Left renal pelvis (tissue), 4 donors: ENCODE measurements around the gene LMCD1. TPM values are rescaled to one million over a fixed set of nuclear protein-coding genes. Genes with fewer than 3 reads are reported as not detected.

Experiments used
- DNase-seq, 4 donors: peaks; one replicate each; pipeline ENCODE4 v3.0.0-alpha.2; 2013; ENCODE audit warnings: low read depth in 4 of 4, low spot score in 3 of 4
- polyA plus RNA-seq, 4 donors: library from polyadenylated mRNA; unstranded; fragments of 120-200 nt; gene quantifications; one replicate each; pipeline ENCODE4 v1.2.1, GENCODE V29; 2013; ENCODE audit not compliant: insufficient read length in 4 of 4

The LMCD1 gene, protein sequence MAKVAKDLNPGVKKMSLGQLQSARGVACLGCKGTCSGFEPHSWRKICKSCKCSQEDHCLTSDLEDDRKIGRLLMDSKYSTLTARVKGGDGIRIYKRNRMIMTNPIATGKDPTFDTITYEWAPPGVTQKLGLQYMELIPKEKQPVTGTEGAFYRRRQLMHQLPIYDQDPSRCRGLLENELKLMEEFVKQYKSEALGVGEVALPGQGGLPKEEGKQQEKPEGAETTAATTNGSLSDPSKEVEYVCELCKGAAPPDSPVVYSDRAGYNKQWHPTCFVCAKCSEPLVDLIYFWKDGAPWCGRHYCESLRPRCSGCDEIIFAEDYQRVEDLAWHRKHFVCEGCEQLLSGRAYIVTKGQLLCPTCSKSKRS
- 10 to 100 TPM; 28.0 to 30.0 (median 29.4) TPM for polyA plus RNA-seq

DNA sequence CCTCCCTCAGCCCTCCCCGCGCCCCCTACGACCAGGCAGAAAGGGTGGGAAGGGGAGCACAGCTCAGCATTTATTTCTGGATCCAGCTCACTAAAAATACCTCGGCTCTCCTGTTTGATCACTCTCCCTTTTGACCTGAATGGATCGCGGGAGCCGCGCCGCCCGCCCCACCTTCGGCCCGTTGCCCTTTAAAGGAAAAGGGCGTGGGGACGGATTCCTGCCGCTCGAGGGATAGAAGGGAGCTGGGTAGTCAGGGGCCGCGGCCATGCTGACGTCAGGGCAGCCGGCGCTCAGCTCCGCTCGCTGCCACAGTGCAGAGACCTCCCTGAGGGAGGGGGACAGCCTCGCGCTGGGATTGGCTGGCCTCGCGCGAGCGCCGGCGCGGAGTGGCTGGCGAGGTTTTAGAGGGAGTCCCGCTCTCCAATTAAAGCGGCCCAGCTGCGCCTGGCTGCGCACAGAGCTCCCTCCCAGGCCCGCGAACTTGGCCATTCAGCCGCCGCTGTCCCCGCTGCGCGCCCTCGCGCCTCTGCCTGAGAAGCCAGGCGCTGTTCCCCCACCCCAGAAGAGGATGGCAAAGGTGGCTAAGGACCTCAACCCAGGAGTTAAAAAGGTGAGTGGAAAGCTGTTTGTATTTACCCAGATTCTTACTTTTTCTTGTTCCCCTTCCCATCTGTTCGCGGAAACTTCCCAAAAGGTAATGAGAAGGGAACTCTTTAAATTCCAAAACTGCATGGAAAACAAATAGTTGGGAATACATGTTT is at the start of gene LMCD1:
LMCD1 (plus strand) TSS at position 453 of the 761 bp plus-strand sequence; CDS start at position 569, 116 bp downstream.
- DNase-seq = peak; percentile 84 to 89 (median 85)

DNA sequence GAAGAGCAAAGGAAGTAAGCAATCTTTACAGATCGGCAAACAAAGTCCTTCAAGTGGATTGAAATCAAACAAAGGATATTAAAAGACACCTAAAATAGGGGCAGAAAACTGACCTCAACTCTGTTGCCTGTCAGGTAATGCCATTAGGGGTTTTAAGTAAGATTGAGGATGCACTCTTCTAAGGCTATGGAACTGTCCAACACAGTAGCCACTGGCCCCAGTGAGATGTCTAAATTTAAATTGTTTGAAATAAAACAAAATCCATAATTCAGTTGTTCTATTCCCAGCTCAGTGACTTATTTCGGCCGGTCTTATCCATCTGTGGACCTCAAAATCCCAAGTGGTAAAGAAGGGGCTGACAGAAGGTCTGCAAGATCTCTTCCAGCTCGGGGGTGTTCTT is 49.5 kb upstream of the LMCD1 start:
- DNase-seq = no peak

DNA sequence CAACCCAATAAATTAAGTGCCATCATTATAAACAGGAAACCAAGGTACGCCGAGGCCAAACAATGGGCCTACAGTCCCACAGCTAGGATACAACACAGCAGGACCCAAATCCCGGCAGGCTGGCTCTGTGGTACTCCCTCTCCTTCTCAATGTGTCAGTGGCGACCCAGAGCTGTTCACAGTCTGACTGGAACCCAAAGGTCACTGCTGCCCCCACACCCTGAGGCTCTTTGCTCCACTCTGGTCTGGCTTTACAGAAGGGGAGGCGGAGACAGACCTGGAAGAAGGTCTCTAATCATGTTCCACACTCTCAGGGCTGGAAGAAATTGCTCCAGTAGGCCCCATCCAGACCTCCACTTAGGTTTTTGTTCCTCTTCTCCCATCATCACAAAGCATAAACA is 48.5 kb upstream of the LMCD1 start:
- DNase-seq = no peak

DNA sequence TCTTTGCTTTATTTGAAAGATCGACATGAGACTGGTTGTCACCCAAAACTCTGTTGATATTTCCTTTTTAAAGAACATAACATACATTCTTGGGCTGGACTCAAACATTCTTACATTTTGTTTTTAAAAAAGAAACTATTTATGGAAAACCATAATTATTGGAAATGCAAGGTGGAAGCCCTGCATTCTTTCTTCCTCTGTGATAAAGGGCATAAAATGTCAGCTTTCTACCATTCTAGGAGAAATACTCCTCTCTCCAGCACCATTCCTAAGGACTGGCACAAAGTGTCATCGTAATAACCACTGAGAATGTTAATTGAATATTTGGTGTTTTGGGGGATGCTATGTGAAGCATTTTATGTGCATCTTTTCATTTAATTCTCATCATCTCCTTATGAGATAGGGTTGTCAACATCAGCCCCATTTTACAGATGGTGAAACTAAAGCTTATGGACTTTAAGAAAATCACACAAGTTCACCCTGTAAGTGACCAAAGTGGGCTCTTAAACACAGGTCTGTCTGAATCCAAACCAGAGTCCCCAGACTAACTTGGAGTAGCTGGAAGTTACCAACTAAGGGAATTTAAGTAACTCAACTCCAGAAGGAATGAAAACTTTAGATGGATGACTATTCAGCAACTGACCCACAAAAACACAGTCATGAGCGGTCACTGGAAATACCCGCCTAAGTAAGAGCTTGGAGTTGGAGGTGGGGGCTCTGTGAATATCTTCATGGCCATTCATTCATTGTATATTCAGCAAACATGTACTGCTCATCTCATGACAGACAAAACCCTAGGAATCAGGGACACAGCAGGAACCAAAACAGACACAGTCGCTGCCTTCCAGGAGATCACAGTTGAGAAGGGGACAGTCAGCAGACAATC is 45.9 kb upstream of the LMCD1 start:
- DNase-seq = no peak

DNA sequence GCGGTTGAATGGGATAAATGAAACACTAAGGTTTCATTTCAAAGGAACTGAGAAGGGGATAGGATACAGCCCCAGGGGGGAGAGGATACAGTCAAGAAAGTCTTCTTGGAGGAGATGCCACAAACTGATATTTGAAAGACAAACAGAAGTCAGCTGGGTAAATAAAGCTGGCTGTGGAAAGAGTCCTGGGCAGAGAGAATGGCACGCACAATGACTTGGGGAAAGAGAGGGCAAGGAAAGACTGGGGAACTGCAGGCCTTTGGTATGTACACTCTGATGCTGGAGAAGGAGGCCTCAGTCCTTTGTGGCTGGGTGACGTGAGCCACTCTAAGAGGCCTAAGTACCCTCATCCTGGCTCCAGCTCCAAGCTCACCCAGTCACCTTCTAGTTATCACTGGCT is 45.2 kb upstream of the LMCD1 start:
- DNase-seq = no peak

DNA sequence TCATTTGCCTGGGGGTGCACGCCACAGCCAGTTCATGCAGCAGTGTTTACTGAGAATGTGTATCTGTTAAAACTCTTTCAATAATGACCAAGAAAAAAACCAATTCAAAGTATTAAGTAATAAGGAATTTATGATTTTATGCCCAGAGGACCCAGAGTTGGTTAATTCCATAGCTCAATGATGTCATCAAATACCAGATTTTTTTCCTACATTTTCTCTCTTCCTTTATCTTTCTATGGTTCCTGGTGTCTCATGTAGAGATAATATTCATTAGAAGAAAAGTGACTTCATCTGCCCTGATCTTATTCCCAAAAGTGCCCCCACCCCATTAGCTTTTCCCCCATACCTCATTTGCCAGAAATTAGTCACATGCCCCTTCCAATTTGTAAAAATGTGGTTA is 44.6 kb upstream of the LMCD1 start:
- no peak for DNase-seq

DNA sequence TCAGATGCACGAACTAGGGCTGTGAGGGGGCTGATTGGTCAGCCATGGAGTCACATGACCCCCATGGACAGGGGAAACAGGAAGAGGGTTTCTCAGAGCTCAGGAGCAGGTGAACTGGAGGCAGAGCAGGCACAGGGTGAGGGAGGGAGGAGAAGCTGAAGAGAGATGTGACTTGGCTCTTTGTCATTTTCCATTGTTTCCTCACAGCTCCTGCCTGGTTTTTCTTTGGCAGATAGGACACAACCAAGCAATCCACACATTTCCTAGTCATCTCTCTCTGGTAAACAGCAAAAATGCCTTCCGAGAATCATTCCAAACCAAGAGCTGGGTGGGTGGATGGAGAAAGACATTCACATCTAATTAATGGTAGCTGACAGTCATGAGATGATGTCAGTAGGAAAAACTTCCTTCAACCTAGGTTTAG is 43.4 kb upstream of the LMCD1 start:
- DNase-seq = no peak

DNA sequence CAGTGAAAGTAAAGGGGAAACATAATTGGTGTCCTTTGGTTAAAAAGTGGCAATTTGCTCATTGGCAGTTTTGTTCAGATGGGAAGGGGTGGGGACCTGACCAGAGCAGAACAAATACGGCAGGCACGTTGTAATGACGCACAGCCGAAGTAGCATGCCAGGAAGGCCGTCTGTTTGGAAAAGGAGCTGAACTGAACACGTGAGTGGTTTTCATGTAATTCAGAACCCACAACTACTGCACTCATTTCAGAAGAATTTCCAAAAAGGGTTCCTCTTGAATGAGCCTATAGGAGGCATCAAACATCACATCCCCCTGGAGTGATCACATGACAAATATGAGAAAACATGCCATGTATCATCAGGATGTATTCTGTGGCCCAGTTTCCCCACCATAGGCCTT is 42.9 kb upstream of the LMCD1 start:
- DNase-seq = no peak

DNA sequence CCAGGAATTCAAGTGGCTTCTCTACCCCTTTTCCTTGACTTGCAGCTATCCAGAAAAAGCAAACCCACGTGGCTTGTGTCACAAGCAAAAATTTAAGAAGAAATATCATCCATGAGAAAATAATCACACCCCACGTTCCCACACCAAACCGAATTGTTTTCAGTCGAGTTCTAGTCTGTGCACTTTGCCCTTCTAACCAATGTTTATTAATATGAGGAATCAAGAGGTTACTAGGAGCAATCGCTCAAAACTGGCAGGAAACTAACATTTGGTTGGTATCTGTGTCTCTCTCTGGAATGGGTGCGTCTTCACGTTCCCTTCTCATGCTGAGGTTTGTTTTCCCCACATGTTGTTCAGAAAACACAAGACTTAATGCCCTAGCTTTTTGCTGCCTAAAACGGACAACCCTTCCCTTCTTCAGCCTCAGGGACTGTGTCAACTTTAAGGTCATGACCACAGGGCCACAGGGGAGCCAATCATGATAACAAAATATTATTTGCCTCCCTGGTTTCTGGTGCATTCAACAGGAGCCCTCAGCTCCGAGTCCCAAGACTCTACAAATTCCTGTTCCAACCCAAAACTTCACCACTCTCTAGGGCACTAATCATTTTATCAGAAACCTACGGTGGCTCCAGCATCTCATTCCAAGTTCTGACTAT is 41.4 kb upstream of the LMCD1 start:
- DNase-seq = no peak

DNA sequence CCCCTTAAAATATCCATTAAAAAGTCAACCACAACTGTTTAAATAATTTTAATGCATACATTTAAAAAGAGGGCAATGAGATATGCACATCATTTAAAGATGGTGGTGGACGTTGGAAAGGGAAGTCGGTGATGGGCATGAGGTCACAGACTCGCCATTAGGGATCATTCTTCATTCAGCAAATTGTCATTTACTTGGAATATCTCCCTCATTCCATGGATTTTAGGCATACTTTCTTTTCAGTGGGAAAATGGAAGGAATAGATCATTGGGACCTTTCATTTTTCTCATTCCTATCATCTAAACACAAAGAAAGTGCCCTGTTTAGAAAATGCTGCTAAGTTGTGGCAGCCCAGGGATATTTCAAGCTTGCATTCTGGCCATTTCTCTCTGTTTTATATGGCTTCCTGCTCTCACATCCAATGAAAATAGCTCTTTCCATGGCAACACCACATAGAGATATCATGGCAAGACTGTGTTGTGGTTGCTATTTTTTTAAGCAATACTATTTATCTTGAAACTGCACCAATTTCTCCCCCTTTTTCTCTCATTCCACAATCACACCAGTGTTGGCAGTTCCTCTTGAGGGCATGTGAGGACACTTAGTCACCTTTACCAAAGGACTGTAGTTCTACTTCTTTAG is 40.7 kb upstream of the LMCD1 start:
- no peak for DNase-seq

DNA sequence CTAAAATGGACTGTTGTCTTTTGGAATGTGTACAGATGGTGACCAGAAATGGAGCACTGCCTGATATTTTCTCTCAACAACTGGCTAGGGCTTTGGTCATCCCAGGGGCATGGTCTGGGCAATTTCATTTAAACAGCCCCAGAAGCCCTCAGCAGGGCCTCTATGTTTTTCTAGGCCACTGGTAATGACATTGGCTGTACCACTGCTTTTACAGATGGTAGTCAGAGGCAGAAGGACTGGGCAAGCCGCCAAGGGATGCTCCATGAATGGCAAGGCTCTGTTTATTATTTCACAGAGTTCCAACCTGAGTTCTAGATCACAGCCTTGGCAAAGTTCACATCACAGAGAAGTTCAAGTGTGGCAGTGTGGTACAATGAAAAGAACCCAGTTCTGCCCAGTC is 37.0 kb upstream of the LMCD1 start:
- DNase-seq = no peak

DNA sequence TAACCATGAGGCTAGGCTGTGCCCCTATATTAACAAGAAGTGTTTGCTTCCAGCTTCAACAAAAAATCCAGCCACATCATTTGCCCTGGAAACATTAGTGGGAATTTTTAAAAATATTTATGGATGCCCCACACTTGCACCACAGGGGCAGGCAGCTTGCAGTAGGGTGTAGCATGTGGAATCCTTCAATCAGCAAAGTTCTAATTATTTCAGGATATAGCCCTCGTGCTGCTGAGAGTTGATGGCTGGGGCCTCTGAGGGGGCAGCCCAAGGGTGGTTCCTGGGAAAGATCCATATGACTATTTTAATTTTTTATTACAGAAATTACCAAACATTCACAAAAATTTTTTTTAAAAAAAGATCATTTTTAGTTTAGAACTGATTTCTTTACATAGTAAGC is 35.1 kb upstream of the LMCD1 start:
- no peak for DNase-seq

DNA sequence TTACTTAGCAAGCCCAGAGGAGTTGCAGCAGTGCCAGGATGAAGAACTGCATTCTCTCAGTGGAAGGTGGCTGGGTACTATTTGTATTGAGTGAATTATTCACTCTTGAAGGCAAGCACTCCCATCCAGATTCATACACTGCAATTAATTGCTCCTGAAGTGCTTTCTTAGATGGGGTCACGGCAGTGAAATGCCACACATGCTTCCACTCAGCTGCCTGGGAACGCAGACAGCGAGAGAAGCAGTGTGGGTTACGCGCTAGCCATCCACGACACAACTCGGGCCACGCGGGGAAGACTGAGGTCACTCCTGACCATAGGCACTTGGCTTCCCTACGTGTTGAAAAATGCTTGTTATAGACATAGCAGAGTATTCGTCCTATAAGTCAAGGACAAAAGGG is 30.8 kb upstream of the LMCD1 start:
- DNase-seq = no peak

DNA sequence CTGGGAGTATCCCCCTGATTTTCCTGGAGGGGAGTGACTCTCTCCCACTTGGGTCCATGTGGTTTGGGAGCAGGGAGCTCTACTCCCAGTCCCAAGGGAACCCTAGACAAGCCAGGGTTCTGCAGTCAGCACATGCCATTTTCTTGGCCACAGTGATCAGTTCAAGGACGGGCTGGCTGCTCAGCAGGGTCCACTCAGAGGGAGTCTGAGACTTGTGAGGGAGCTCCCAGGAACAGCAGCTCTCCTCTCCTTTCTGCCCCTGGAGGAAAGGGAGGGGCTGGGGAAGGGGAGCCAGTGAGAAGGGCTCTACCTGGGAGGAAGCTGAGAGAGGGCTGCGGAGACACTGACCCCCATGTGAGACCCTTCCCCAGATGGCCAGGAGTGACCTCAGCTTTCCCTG is 29.1 kb upstream of the LMCD1 start:
- DNase-seq = no peak

DNA sequence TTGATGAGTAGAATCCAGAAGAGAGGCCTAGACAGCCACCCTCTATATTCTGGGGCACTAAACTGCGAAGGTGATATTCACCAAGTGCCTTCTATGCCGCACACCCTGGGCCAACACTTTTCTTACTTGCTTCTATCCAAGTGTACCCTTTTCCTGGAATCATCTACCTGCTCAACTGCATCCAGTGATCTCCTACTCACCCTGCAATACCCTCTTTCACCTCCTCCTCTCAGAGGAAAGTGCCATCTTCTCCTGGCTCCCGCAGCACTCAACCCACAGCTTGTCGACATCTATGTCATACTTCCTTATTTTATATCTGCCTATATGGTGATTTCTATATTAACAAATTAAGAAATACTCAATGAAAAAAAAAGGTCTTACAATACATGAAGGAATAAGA is 28.6 kb upstream of the LMCD1 start:
- no peak for DNase-seq

DNA sequence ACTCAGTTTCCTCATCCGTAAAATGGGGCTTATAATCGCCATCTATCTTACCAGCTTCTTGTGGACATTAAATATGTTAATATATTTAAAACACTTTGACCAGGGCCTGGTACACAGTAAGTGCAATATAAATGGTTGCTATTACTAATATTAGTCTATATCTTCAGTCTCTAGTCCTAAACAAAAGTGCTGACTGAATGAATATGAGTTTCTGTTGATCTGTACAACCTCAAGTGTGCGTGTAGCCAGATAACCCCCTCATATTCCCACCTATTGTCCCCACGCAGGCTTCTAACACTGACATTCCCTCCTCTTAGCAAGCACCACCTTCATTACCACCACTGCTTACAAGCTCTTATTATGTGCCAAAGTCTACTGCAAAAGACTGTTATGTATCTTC is 27.6 kb upstream of the LMCD1 start:
- no peak for DNase-seq

DNA sequence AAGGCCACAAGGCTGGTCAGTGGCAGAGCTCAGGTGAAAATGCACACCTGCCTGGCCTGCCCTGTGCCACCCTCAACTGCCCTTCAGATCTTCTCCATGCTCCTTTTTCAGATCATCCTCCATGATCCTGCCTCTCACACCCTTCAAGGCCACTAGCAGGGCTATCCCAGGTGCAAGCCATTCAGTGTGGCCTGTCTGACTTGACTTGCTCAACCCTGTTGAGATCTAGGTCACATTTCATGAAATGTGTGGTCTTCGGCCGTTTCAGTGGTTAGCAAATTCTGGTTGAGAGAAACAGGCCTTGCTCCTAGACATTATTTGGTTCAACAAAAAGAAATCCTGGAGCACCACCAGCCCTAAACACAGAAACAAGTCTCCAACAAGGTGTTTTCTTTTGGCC is 26.6 kb upstream of the LMCD1 start:
- DNase-seq = no peak

DNA sequence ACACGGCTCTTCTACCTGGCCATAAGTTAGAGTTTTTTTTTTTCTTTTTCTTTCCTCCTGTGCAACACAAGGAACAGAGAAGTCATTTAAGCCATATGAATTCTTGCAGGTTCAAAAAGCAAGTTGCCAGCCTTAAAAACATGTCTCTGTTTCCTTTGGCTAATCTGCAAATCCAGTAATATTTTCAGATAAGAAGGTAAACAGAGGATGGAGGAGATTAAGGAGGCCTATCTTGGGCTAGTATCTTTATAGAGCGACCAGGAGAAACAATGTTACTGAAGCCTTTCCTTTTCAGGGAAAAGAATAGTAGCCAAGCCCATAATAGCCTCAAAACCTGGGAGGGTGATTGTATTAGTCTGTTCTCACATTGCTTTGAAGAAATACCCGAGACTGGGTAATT is 20.9 kb upstream of the LMCD1 start:
- no peak for DNase-seq

DNA sequence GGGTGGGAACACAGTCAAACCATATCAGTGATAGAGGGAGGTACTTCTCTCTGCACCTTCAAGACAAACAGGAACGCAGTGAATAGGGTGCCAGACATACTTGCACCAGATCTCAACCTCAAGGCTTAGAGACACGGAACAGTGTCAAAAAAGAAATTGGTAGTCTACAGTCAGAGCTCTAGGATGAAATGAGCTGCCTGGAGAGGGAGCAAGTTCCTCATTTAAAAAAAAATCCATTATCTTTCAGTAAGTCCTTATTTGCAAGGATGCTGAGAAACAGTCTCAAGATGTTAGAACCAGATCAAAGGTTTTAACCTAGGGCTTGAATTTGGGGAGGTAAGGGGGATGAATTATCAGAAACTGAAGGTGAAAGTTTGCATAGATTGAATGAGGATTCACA is 20.2 kb upstream of the LMCD1 start:
- DNase-seq = no peak

DNA sequence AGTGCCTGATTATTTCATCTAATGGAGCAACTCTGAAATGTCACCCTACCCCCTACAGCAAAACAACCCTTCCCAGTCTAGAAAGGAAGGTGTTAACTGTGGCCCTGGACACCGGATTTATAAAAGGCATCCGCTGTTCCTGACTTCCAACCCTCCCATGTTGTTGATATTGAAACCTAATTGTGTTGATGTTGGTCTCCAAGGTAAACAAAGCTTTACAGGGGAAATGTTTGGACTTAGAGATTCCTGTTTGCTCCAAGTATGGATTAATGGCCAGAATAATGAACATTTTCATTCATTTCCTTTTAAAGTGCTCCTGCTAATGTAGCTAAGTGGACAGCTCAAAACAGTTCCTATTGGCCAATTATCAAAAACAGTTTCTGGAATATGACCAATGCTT is 19.4 kb upstream of the LMCD1 start:
- no peak for DNase-seq
